Neural cell (in vitro differentiated cells): ENCODE measurements around the gene GNG12. TPM values are rescaled to one million over a fixed set of nuclear protein-coding genes. Genes with fewer than 3 reads are reported as not detected.

Experiments
- H2AFZ ChIP-seq: fragments of 200-600, 300-800 bp; sonication (generic), shearing (Covaris generic); 2 replicates; pipeline ENCODE4 v1.6.0; 2014; ENCODE audit warnings: low read depth, mild to moderate bottlenecking, antibody characterized with exemption, low read length, moderate library complexity
- H3F3A ChIP-seq: fragments of 200-600 bp; shearing (Covaris generic); 2 replicates; pipeline ENCODE4 v1.6.1; 2016; ENCODE audit warnings: mild to moderate bottlenecking, moderate library complexity, mixed read lengths, antibody characterized with exemption, low read length; ENCODE audit not compliant: insufficient read depth, poor library complexity, severe bottlenecking
- H3K27ac ChIP-seq: fragments of 200-600, 300-800 bp; sonication (generic), shearing (Covaris generic); 2 replicates; pipeline ENCODE4 v1.5.1; 2014; ENCODE audit warnings: mild to moderate bottlenecking, low read length, moderate library complexity
- H3K27me3 ChIP-seq: fragments of 300-800, 200-600 bp; sonication (generic), shearing (Covaris generic); 2 replicates; pipeline ENCODE4 v1.6.0; 2014; ENCODE audit warnings: mild to moderate bottlenecking, low read depth, low read length, moderate library complexity; ENCODE audit not compliant: insufficient read depth
- H3K36me3 ChIP-seq: fragments of 300-800, 200-600 bp; sonication (generic), shearing (Covaris generic); 2 replicates; pipeline ENCODE4 v1.5.1; 2014; ENCODE audit warnings: mild to moderate bottlenecking, antibody characterized with exemption, low read length, moderate library complexity; ENCODE audit not compliant: insufficient read depth
- H3K4me2 ChIP-seq: fragments of 300-800, 200-600 bp; sonication (generic), shearing (Covaris generic); 2 replicates; pipeline ENCODE4 v1.6.0; 2014; ENCODE audit warnings: mild to moderate bottlenecking, low read length
- H3K4me3 ChIP-seq: fragments of 300-800, 200-600 bp; sonication (generic), shearing (Covaris generic); 2 replicates; pipeline ENCODE4 v1.5.1; 2014; ENCODE audit warnings: mild to moderate bottlenecking, low read length, moderate library complexity
- H3K79me2 ChIP-seq: fragments of 200-600 bp; shearing (Covaris generic); replicated peaks from 2 replicates; pipeline ENCODE4 v1.6.0; 2014; ENCODE audit warnings: mild to moderate bottlenecking, low read length, moderate library complexity; ENCODE audit not compliant: insufficient read depth
- H3K9ac ChIP-seq: fragments of 300-800, 200-600 bp; sonication (generic), shearing (Covaris generic); 2 replicates; pipeline ENCODE4 v1.6.1; 2016; ENCODE audit warnings: mild to moderate bottlenecking, low read length, mixed read lengths
- H3K9me2 ChIP-seq: fragments of 200-600 bp; shearing (Covaris generic); 2 replicates; pipeline ENCODE4 v1.6.1; 2016; ENCODE audit warnings: mild to moderate bottlenecking, low read length, mixed read lengths; ENCODE audit not compliant: insufficient read depth
- H3K9me3 ChIP-seq: fragments of 200-600, 300-800 bp; sonication (generic), shearing (Covaris generic); 2 replicates; pipeline ENCODE4 v1.6.1; 2016; ENCODE audit warnings: mild to moderate bottlenecking, mixed run types, low read length, moderate library complexity, mixed read lengths
- H4K20me1 ChIP-seq: fragments of 200-600 bp; shearing (Covaris generic); 2 replicates; pipeline ENCODE4 v1.6.1; 2016; ENCODE audit warnings: mild to moderate bottlenecking, mixed run types; ENCODE audit not compliant: insufficient read depth
- CTCF ChIP-seq: fragments of 450-650 bp; IDR thresholded peaks from 2 replicates; pipeline ENCODE4 v1.5.1; 2014; ENCODE audit warnings: antibody characterized with exemption, mild to moderate bottlenecking, moderate library complexity; ENCODE audit not compliant: poor library complexity, severe bottlenecking
- EP300 ChIP-seq: fragments of 450-650 bp; conservative IDR thresholded peaks from 2 replicates; pipeline ENCODE4 v1.6.1; 2014; ENCODE audit warnings: antibody characterized with exemption, mild to moderate bottlenecking, moderate library complexity; ENCODE audit not compliant: poor library complexity, severe bottlenecking
- EZH2 ChIP-seq: fragments of 200-600, 300-800 bp; shearing (Covaris generic), sonication (generic); IDR thresholded peaks from 2 replicates; pipeline ENCODE4 v1.6.1; 2014; ENCODE audit warnings: antibody characterized with exemption, low read length, borderline replicate concordance, mild to moderate bottlenecking; ENCODE audit not compliant: insufficient read depth, poor library complexity, severe bottlenecking
- MXI1 ChIP-seq: fragments of 450-650 bp; conservative IDR thresholded peaks from 2 replicates; pipeline ENCODE4 v1.6.1; 2014; ENCODE audit warnings: antibody characterized with exemption, mild to moderate bottlenecking; ENCODE audit not compliant: poor library complexity, severe bottlenecking
- POLR2AphosphoS5 ChIP-seq: IDR thresholded peaks from 2 replicates; pipeline ENCODE4 v1.6.1; 2012
- RAD21 ChIP-seq: fragments of 450-650 bp; conservative IDR thresholded peaks from 2 replicates; pipeline ENCODE4 v1.6.1; 2014; ENCODE audit warnings: antibody characterized with exemption, mild to moderate bottlenecking, moderate library complexity
- REST ChIP-seq: IDR thresholded peaks from 2 replicates; pipeline ENCODE4 v1.6.1; 2012; ENCODE audit warnings: borderline replicate concordance
- SMC3 ChIP-seq: fragments of 450-650 bp; conservative IDR thresholded peaks from 2 replicates; pipeline ENCODE4 v1.6.1; 2014; ENCODE audit warnings: antibody characterized with exemption, mild to moderate bottlenecking, moderate library complexity; ENCODE audit not compliant: poor library complexity
- TAF1 ChIP-seq: IDR thresholded peaks from 2 replicates; pipeline ENCODE4 v1.6.1; 2012; ENCODE audit warnings: low read depth
- polyA plus RNA-seq: library from polyadenylated mRNA; depleted of rRNA; stranded (reverse); fragments of >200 nt; gene quantifications from 2 replicates; pipeline ENCODE4 v1.2.3, GENCODE V29; 2014

The GNG12 gene
- polyA plus RNA-seq, 1 donor from 2014 or later = 0.35 TPM

- Histone ChIP-seq H3K27me3 (no peaks in the 10 kb centered on the region), H3K9me2 (no peaks in the 10 kb centered on the region), H3K27ac (no peak overlapping the region), H3K9me3 (no peaks in the 10 kb centered on the region), H4K20me1 (no peaks in the 10 kb centered on the region), H3K36me3 (no peaks in the 10 kb centered on the region), H3K4me3 (no peak overlapping the region), H3K9ac (no peak overlapping the region), H2AFZ (no peak overlapping the region), H3K4me2 (no peak overlapping the region), H3K79me2 (no peaks in the 10 kb centered on the region), H3F3A (no peaks in the 10 kb centered on the region)
- TF ChIP-seq TAF1 = no peak
- TF ChIP-seq RAD21 = no peak
- TF ChIP-seq EZH2 = no peak
- TF ChIP-seq MXI1 = no peak
- no peak for TF ChIP-seq SMC3
- TF ChIP-seq CTCF = no peak
- no peak for TF ChIP-seq EP300
- TF ChIP-seq REST = no peak
- no peak for TF ChIP-seq POLR2AphosphoS5
Observed at GRCh38 chr1:67713057-67713846, 120.0 kb downstream of the GNG12 start.

GRCh38 chr1:67711855-67712212, 121.4 kb downstream of the GNG12 start:
- H3K79me2 ChIP-seq = no peaks in the 10 kb centered on the region
- no peaks in the 10 kb centered on the region for H3K9me3 ChIP-seq
- H3F3A ChIP-seq = no peaks in the 10 kb centered on the region
- H3K4me2 ChIP-seq = no peak overlapping the region
- H3K27ac ChIP-seq = no peak overlapping the region
- no peak for TF ChIP-seq REST
- TF ChIP-seq EZH2 = no peak
- TF ChIP-seq MXI1 = no peak
- no peak for TF ChIP-seq RAD21
- no peak for TF ChIP-seq POLR2AphosphoS5
- TF ChIP-seq TAF1 = no peak
- no peak for TF ChIP-seq EP300
- no peak for TF ChIP-seq CTCF
- no peak for TF ChIP-seq SMC3
- H3K9me2 ChIP-seq = no peaks in the 10 kb centered on the region
- no peak overlapping the region for H2AFZ ChIP-seq
- H3K27me3 ChIP-seq = no peaks in the 10 kb centered on the region
- H3K36me3 ChIP-seq = no peaks in the 10 kb centered on the region
- no peaks in the 10 kb centered on the region for H4K20me1 ChIP-seq
- no peak overlapping the region for H3K9ac ChIP-seq
- no peak overlapping the region for H3K4me3 ChIP-seq
